ENCODE data around the gene CYBA. TPM values are rescaled to one million over a fixed set of nuclear protein-coding genes. Genes with fewer than 3 reads are reported as not detected.

CYBA gene
- total and polyA plus RNA-seq, 9 of the 15 experiments (the other 6 are each of a cell fraction or from before 2014, with no cell fraction given), result 0.34 to 683 (median 93.0) TPM

DNA sequence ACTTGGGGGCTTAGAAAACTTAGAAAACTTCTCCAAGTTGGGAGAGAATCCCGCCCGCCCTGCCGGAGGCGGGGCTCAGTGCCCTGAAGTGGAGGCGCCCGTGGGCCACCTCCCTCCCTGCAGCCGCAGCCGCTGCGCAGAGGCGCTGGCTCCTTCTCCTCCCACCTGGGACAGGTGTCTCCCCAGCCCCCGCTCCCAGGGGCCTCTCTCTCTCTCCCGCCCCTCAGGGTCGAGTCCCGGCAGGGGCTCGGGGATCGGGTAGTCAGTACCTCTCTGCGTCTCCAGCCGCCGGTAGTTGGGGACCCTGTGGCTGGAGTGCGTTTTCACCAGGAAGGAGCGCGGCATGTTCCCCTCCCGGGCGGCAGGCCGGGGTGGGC lies 35.2 kb upstream of the CYBA start:
- no peaks in the 10 kb centered on the region for H3K9me3 ChIP-seq (replicated peaks; ENCODE audit: control insufficient read depth, insufficient read depth, low read depth, low read length)
- no peaks in the 10 kb centered on the region for H3K36me3 ChIP-seq (ENCODE audit: control insufficient read depth, insufficient read depth, low read length)
- ChIA-PET POLR2A (interaction anchor here (1.1 to 2.0 kb wide), 4 partner anchors 16 to 116 kb away, joined by 3 to 9 read pairs (median 6); partner anchors contain the start of genes MVD and ZC3H18), CTCF (ENCODE audit: low intra/inter-chr PET ratio) (no interaction called here)
- H3K9me1 ChIP-seq (ENCODE audit: control insufficient read depth, insufficient read depth, low read length), result no peaks in the 10 kb centered on the region
- DNase-seq (ENCODE audit: extremely low read depth in 1 of 4, low spot score in 3 of 4) (peak; percentile 58 to 80 (median 71)), ATAC-seq (peak; percentile 34), FAIRE-seq (no peak)
- H3K4me1 ChIP-seq (replicated peaks in 1 of 2; ENCODE audit: control insufficient read depth in 2 of 2, insufficient read depth in 2 of 2, low read length in 2 of 2), result peaks cover 36 to 75% of the 10 kb centered on the region in 2 experiments
- 0% methylated on average over 18 of the region's 25 CpGs for WGBS (ENCODE audit: insufficient coverage, low coverage, missing lambda C conversion rate)
- peak overlapping the region; percentile 21; the same call in 2 of the 3 replicates for H3K27ac ChIP-seq (ENCODE audit: extremely low read depth, low read depth, low read length)
- intact Hi-C loops (cut with micrococcal nuclease), result loop anchor here (2.0 to 5.0 kb wide), 3 partner anchors 23 to 86 kb away; partner anchors contain the start of gene MVD
- peak overlapping the region; percentile 60 for H3K4me3 ChIP-seq
- no TSS peak for BruUV-seq (replicated peaks)
- H2AFZ ChIP-seq (ENCODE audit: low read depth, low read length), result peak overlapping the region; percentile 88
- no peaks in the 10 kb centered on the region for H3K27me3 ChIP-seq (ENCODE audit: control insufficient read depth in 2 of 2, insufficient read depth in 2 of 2, low read length in 2 of 2)
- no peaks in the 10 kb centered on the region; the same call in 2 of the 3 replicates for H3K79me2 ChIP-seq (ENCODE audit: control insufficient read depth, insufficient read depth, low read length)
- in situ Hi-C loops (cut with MboI), result no loop called here
- H3K4me2 ChIP-seq (ENCODE audit: insufficient read depth, low read length), result peak overlapping the region; percentile 75
- H3K9ac ChIP-seq (ENCODE audit: insufficient read depth in 1 of 2, low read depth in 2 of 2, low read length in 2 of 2), result peak overlapping the region; percentile 44 to 90; a peak in 3 of 4 replicates
- H4K20me1 ChIP-seq (replicated peaks; ENCODE audit: control insufficient read depth, insufficient read depth, low read length), result no peaks in the 10 kb centered on the region; the same call in 1 of the 2 replicates
- TF ChIP-seq, protein P1, sequence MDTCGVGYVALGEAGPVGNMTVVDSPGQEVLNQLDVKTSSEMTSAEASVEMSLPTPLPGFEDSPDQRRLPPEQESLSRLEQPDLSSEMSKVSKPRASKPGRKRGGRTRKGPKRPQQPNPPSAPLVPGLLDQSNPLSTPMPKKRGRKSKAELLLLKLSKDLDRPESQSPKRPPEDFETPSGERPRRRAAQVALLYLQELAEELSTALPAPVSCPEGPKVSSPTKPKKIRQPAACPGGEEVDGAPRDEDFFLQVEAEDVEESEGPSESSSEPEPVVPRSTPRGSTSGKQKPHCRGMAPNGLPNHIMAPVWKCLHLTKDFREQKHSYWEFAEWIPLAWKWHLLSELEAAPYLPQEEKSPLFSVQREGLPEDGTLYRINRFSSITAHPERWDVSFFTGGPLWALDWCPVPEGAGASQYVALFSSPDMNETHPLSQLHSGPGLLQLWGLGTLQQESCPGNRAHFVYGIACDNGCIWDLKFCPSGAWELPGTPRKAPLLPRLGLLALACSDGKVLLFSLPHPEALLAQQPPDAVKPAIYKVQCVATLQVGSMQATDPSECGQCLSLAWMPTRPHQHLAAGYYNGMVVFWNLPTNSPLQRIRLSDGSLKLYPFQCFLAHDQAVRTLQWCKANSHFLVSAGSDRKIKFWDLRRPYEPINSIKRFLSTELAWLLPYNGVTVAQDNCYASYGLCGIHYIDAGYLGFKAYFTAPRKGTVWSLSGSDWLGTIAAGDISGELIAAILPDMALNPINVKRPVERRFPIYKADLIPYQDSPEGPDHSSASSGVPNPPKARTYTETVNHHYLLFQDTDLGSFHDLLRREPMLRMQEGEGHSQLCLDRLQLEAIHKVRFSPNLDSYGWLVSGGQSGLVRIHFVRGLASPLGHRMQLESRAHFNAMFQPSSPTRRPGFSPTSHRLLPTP (IDR thresholded peaks at IDR 0.05; ENCODE audit: borderline replicate concordance, extremely low read depth, insufficient read length), result peak; percentile 11
- TF ChIP-seq, protein P2, sequence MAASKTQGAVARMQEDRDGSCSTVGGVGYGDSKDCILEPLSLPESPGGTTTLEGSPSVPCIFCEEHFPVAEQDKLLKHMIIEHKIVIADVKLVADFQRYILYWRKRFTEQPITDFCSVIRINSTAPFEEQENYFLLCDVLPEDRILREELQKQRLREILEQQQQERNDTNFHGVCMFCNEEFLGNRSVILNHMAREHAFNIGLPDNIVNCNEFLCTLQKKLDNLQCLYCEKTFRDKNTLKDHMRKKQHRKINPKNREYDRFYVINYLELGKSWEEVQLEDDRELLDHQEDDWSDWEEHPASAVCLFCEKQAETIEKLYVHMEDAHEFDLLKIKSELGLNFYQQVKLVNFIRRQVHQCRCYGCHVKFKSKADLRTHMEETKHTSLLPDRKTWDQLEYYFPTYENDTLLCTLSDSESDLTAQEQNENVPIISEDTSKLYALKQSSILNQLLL (CRISPR knock-in tag; IDR thresholded peaks at IDR 0.05; ENCODE audit: borderline replicate concordance), result no peak
- TF ChIP-seq, protein P3, sequence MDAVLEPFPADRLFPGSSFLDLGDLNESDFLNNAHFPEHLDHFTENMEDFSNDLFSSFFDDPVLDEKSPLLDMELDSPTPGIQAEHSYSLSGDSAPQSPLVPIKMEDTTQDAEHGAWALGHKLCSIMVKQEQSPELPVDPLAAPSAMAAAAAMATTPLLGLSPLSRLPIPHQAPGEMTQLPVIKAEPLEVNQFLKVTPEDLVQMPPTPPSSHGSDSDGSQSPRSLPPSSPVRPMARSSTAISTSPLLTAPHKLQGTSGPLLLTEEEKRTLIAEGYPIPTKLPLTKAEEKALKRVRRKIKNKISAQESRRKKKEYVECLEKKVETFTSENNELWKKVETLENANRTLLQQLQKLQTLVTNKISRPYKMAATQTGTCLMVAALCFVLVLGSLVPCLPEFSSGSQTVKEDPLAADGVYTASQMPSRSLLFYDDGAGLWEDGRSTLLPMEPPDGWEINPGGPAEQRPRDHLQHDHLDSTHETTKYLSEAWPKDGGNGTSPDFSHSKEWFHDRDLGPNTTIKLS (IDR thresholded peaks at IDR 0.05; ENCODE audit: borderline replicate concordance, low read depth), result no peak
- TF ChIP-seq SMARCE1 (IDR thresholded peaks at IDR 0.05) (peak; percentile 19; the same call in 1 of the 2 replicates), RFX7 (CRISPR knock-in tag; IDR thresholded peaks at IDR 0.05) (no peak), ZNF263 (CRISPR knock-in tag; IDR thresholded peaks at IDR 0.05; ENCODE audit: borderline replicate concordance) (no peak), SMARCB1 (IDR thresholded peaks at IDR 0.05; ENCODE audit: insufficient read length, low read depth) (no peak), NR2C1 (IDR thresholded peaks at IDR 0.05) (no peak), NR2C1 (tag; IDR thresholded peaks at IDR 0.05) (no peak), KAT8 (IDR thresholded peaks at IDR 0.05; ENCODE audit: low read depth) (no peak), CBX5 (IDR thresholded peaks at IDR 0.05; ENCODE audit: borderline replicate concordance, low read depth) (no peak), FOXJ2 (tag; IDR thresholded peaks at IDR 0.05) (no peak), KLF16 (IDR thresholded peaks at IDR 0.05) (no peak), RNF2 (IDR thresholded peaks at IDR 0.05) (no peak)
- TF ChIP-seq, protein P4, sequence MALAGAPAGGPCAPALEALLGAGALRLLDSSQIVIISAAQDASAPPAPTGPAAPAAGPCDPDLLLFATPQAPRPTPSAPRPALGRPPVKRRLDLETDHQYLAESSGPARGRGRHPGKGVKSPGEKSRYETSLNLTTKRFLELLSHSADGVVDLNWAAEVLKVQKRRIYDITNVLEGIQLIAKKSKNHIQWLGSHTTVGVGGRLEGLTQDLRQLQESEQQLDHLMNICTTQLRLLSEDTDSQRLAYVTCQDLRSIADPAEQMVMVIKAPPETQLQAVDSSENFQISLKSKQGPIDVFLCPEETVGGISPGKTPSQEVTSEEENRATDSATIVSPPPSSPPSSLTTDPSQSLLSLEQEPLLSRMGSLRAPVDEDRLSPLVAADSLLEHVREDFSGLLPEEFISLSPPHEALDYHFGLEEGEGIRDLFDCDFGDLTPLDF (CRISPR knock-in tag; IDR thresholded peaks at IDR 0.05), result peak; percentile 13; the same call in 1 of the 2 replicates
